Right atrium auricular region (tissue), 2 donors: Measurements from ENCODE around the gene TIGIT. TPM values are rescaled to one million over a fixed set of nuclear protein-coding genes. Genes with fewer than 3 reads are reported as not detected.

ENCODE experiments used
- DNase-seq: peaks from one replicate; pipeline ENCODE4 v3.0.0-alpha.2; 2019; ENCODE audit warnings: low spot score
- H3K27ac ChIP-seq, 2 donors: fragments of 200-600 bp; sonication (generic); 1 replicate in 1 of 2; 2 replicates in 1 of 2; pipeline ENCODE4 v1.5.1; 2016 to 2019
- H3K27me3 ChIP-seq, 2 donors: fragments of 200-600 bp; sonication (generic); one replicate each; pipeline versions ENCODE4 v1.5.1 to v1.6.0; 2017 to 2019
- H3K36me3 ChIP-seq: fragments of 200-600 bp; sonication (generic); one replicate; pipeline ENCODE4 v1.5.1; 2016
- H3K4me1 ChIP-seq, 2 donors: fragments of 200-600 bp; sonication (generic); one replicate each; pipeline versions ENCODE4 v1.5.1 to v1.6.0; 2017 to 2019
- H3K4me3 ChIP-seq, 2 donors: fragments of 200-600 bp; sonication (generic); 1 replicate in 1 of 2; 2 replicates in 1 of 2; pipeline ENCODE4 v1.5.1; 2017 to 2019; ENCODE audit warnings: mild to moderate bottlenecking in 1 of 2, moderate library complexity in 1 of 2
- H3K9me3 ChIP-seq, 2 donors: fragments of 200-600 bp; sonication (generic); one replicate each; pipeline ENCODE4 v1.5.1; 2019
- CTCF ChIP-seq, 2 donors: fragments of 200-600 bp; sonication (generic); IDR thresholded peaks; one replicate each; pipeline ENCODE4 v1.5.1; 2019; ENCODE audit warnings: antibody characterized with exemption in 2 of 2
- total RNA-seq, 2 donors: library from RNA; depleted of rRNA; stranded (reverse); fragments of >200 nt; gene quantifications; one replicate each; pipeline ENCODE4 v1.1.0, GENCODE V29; 2016

TIGIT gene
- total RNA-seq, 2 donors from 2014 or later: 0.67 TPM; not detected in 1

- Histone ChIP-seq H3K4me1 (no peaks in the 10 kb centered on the region), H3K27ac (no peak overlapping the region), H3K9me3 (no peaks in the 10 kb centered on the region), H3K4me3 (no peak overlapping the region), H3K27me3 (no peaks in the 10 kb centered on the region), H3K36me3 (no peaks in the 10 kb centered on the region)
- DNase-seq: no peak
- TF ChIP-seq CTCF (IDR thresholded peaks at IDR 0.05): no peak
Measured at GRCh38 chr3:114314282-114314681, 20.5 kb downstream of the TIGIT start.

DNA sequence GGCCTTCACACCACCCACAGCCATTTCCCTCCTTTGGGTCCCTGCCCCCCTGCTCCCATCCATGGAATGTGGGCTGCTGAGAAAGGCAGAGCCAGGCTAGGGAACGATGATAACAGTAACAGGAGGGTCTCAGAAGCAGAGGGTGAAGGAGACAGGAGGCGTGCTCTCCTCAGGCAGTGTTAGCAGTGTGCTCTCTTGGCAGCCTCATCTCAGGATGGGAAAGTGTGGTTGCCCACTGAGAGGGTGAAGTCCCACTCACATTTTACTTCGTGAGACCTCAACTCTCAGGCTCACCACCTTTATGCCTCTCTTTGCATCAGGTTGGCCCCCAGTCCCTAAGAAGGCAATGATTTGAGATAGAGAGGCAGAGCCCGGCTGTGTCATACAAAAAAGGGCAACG, 24.5 kb downstream of the TIGIT start:
- Histone ChIP-seq H3K9me3 (no peaks in the 10 kb centered on the region), H3K4me1 (no peaks in the 10 kb centered on the region), H3K36me3 (no peaks in the 10 kb centered on the region), H3K27ac (no peak overlapping the region), H3K27me3 (no peaks in the 10 kb centered on the region), H3K4me3 (no peak overlapping the region)
- no peak for DNase-seq
- no peak for TF ChIP-seq CTCF (IDR thresholded peaks at IDR 0.05)

DNA sequence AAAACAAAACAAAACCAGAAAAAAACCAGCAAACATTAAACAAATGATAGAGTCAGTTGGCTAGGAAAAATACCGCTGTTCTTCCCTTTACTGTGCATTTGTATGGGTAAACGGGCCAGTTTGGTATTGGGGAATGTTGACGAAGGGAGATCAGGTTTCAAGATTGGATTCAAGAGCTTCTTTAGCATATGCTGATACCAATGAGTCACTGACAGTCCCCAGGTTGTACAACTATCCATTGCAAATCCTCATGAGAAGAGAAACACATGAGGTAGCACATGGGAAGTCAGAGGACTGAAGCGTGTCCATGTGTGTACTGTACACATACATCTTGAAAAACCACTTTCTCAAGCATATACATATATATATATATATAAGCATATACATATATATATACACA, 25.6 kb downstream of the TIGIT start:
- Histone ChIP-seq H3K27ac (no peak overlapping the region), H3K9me3 (no peaks in the 10 kb centered on the region), H3K27me3 (no peaks in the 10 kb centered on the region), H3K4me1 (no peaks in the 10 kb centered on the region), H3K4me3 (no peak overlapping the region), H3K36me3 (no peaks in the 10 kb centered on the region)
- no peak for DNase-seq
- no peak for TF ChIP-seq CTCF (IDR thresholded peaks at IDR 0.05)

DNA sequence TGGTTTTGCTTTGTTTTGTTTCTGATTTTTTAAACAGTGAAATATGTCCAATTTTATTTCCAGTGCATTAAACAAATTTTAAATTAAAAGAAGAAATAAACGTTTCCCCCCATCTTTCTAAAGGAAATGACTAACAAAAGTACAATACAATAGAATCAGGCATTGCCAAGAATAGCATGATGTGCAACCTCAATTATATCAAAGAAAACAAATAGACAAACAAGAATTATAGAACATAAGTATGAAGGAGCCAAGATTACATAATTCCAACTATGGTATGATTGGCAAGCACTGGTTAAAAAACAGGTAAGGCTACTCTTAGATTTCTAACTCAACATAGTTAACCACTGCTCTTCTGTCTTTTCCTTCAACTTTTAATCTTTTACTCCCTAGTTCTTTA, 26.4 kb downstream of the TIGIT start:
- no peak overlapping the region for H3K4me3 ChIP-seq
- no peaks in the 10 kb centered on the region for H3K36me3 ChIP-seq
- no peaks in the 10 kb centered on the region for H3K9me3 ChIP-seq
- no peak for TF ChIP-seq CTCF (IDR thresholded peaks at IDR 0.05)
- no peak for DNase-seq
- no peaks in the 10 kb centered on the region for H3K4me1 ChIP-seq
- no peak overlapping the region for H3K27ac ChIP-seq
- H3K27me3 ChIP-seq: no peaks in the 10 kb centered on the region

DNA sequence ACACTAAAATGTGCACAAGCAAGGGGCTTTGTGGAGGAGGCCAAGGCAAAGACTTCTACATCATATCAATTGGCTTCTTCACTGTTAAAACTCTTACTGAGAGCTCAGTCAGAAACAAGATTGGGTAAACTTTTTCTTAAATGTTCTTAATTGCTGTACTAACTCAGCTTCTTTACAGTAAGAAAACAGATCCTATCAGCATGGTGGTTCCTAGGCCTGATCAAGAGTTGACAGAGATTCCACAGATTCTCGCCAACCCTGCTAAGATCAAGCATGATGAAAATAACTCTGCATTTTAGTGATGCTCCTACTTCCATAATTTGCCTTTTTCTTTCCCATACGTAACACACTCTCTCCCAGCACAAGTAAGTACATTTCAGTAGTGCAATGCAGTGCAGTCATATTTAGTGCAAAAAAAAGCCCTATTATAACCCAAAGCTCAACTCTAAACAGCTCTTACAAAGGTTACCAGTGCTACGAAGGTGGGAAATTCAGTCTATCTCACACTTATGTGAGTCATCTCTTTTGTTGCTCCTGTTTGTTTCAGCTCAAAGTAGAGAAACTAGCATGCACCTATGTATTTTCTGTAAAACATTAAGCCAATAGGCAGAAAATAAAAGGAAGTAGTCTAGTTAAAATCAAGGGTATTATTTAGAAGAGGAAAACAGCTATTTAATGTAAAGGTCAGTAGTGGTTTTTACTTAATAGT, 29.9 kb downstream of the TIGIT start:
- H3K4me3 ChIP-seq: no peak overlapping the region
- no peak for TF ChIP-seq CTCF (IDR thresholded peaks at IDR 0.05)
- no peaks in the 10 kb centered on the region for H3K9me3 ChIP-seq
- no peaks in the 10 kb centered on the region for H3K27me3 ChIP-seq
- H3K4me1 ChIP-seq: no peaks in the 10 kb centered on the region
- no peak for DNase-seq
- H3K27ac ChIP-seq: no peak overlapping the region
- no peaks in the 10 kb centered on the region for H3K36me3 ChIP-seq

DNA sequence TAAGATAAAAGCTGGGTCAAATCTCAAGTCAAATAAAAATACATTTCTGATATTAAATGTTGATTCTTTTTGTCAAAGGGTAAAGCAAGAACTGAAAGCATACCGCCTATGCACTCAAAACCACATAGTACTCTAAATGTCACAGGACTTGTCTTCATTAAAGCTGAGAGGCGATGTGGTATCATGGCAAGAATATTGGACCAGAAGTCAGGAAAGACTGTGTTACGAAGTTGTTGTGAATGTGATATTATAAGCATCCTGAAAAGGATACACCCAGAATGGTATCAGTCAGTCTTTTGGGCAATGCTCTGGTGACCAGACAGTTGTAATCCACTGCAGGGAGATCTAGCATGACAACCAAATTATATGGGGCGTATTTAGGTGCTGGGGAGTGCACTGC, 33.8 kb downstream of the TIGIT start:
- no peak overlapping the region for H3K27ac ChIP-seq
- no peaks in the 10 kb centered on the region for H3K4me1 ChIP-seq
- H3K27me3 ChIP-seq: no peaks in the 10 kb centered on the region
- no peak for TF ChIP-seq CTCF (IDR thresholded peaks at IDR 0.05)
- no peaks in the 10 kb centered on the region for H3K9me3 ChIP-seq
- no peak overlapping the region for H3K4me3 ChIP-seq
- H3K36me3 ChIP-seq: peaks cover 8% of the 10 kb centered on the region
- DNase-seq: no peak
